SK-N-SH (cell line): ENCODE results near the gene B4GALNT1. TPM values are rescaled to one million over a fixed set of nuclear protein-coding genes. Genes with fewer than 3 reads are reported as not detected.

Experiments used
- CTCF ChIA-PET: fragments of 300-600, 350-600 bp; formaldehyde crosslinking; extraction: SDS; loops from one replicate; lab custom pipeline; 2021; lab: Yijun Ruan, JAX
- POLR2A ChIA-PET: fragments of 350-600 bp; sonication (Branson Sonifier 250); formaldehyde crosslinking; extraction: SDS; loops from one replicate; lab custom pipeline; 2020; ENCODE audit warnings: antibody characterized with exemption, inconsistent platforms; lab: Yijun Ruan, JAX
- DNase-seq: peaks from one replicate; pipeline ENCODE4 v3.0.0; 2012
- H2AFZ ChIP-seq: fragments of 200-600 bp; sonication (generic); 2 replicates; pipeline ENCODE4 v1.8.1; 2016; ENCODE audit warnings: antibody characterized with exemption, mild to moderate bottlenecking, low read depth
- H3F3A ChIP-seq: fragments of 200-600 bp; sonication (generic); replicated peaks from 2 replicates; pipeline ENCODE3; 2016; ENCODE audit warnings: antibody characterized with exemption, mild to moderate bottlenecking; ENCODE audit not compliant: insufficient read depth
- H3K27ac ChIP-seq, 2 experiments: fragments of 200-500 bp in 1 of 2; fragments of 200-600 bp in 1 of 2; sonication (Bioruptor generic) in 1 of 2; sonication (generic), shearing (Covaris generic) in 1 of 2; 2 replicates each; pipeline versions ENCODE4 v1.5.1 to v1.6.1; 2014 to 2016; ENCODE audit warnings: low read depth in 2 of 2, inconsistent platforms in 1 of 2, low read length in 1 of 2, mild to moderate bottlenecking in 1 of 2, mixed read lengths in 1 of 2
- H3K27me3 ChIP-seq: fragments of 200-600 bp; sonication (generic), shearing (Covaris generic); 2 replicates; pipeline ENCODE4 v1.6.1; 2016; ENCODE audit warnings: mixed run types; ENCODE audit not compliant: insufficient read depth
- H3K36me3 ChIP-seq, 2 experiments: fragments of 200-500 bp in 1 of 2; fragments of 200-600 bp in 1 of 2; sonication (Bioruptor generic) in 1 of 2; sonication (generic) in 1 of 2; replicated peaks in 1 of 2; 2 replicates each; pipeline versions ENCODE3 to v1.5.1; 2014 to 2016; ENCODE audit warnings: low read length in 1 of 2, mild to moderate bottlenecking in 1 of 2; ENCODE audit not compliant: insufficient read depth in 2 of 2, control insufficient read depth in 1 of 2
- H3K4me1 ChIP-seq, 2 experiments: fragments of 200-500 bp in 1 of 2; fragments of 200-600 bp in 1 of 2; sonication (Bioruptor generic) in 1 of 2; sonication (generic), shearing (Covaris generic) in 1 of 2; 2 replicates each; pipeline versions ENCODE4 v1.5.1 to v1.6.1; 2014 to 2016; ENCODE audit warnings: low read depth in 1 of 2, low read length in 1 of 2, mixed run types in 1 of 2; ENCODE audit not compliant: insufficient read depth in 2 of 2, control insufficient read depth in 1 of 2
- H3K4me2 ChIP-seq: fragments of 200-600 bp; sonication (generic), shearing (Covaris generic); 2 replicates; pipeline ENCODE4 v1.6.1; 2017; ENCODE audit warnings: mixed run types
- H3K4me3 ChIP-seq, 2 experiments: fragments of 200-500 bp in 1 of 2; fragments of 200-600 bp in 1 of 2; sonication (Bioruptor generic) in 1 of 2; sonication (generic), shearing (Covaris generic) in 1 of 2; 2 replicates each; pipeline versions ENCODE4 v1.5.1 to v1.8.1; 2014 to 2016; ENCODE audit warnings: low read depth in 2 of 2, inconsistent platforms in 1 of 2, low read length in 1 of 2, mild to moderate bottlenecking in 1 of 2, mixed read lengths in 1 of 2, moderate library complexity in 1 of 2
- H3K79me2 ChIP-seq: fragments of 200-600 bp; sonication (generic); 2 replicates; pipeline ENCODE4 v1.8.1; 2017; ENCODE audit warnings: mild to moderate bottlenecking; ENCODE audit not compliant: insufficient read depth
- H3K9ac ChIP-seq: fragments of 200-600 bp; sonication (generic); 2 replicates; pipeline ENCODE4 v1.6.1; 2017; ENCODE audit warnings: mixed run types
- H3K9me2 ChIP-seq: fragments of 200-600 bp; sonication (generic); 2 replicates; pipeline ENCODE4 v1.6.1; 2017; ENCODE audit warnings: mixed run types
- H3K9me3 ChIP-seq: fragments of 200-600 bp; sonication (generic); 2 replicates; pipeline ENCODE4 v1.6.1; 2017; ENCODE audit warnings: mixed run types, mild to moderate bottlenecking, moderate library complexity
- H4K20me1 ChIP-seq: fragments of 200-600 bp; sonication (generic); 2 replicates; pipeline ENCODE4 v1.6.1; 2017; ENCODE audit warnings: mild to moderate bottlenecking, mixed run types; ENCODE audit not compliant: insufficient read depth
- EP300 ChIP-seq, 2 experiments: IDR thresholded peaks; 2 replicates each; pipeline versions ENCODE4 v1.4.0 to v1.6.1; 2012; ENCODE audit warnings: borderline replicate concordance in 1 of 2, low read depth in 1 of 2, low read length in 1 of 2
- NFIC ChIP-seq: IDR thresholded peaks from 2 replicates; pipeline ENCODE4 v1.4.0; 2012; ENCODE audit warnings: borderline replicate concordance
- NRF1 ChIP-seq: IDR thresholded peaks from 2 replicates; pipeline ENCODE4 v1.6.1; 2012; ENCODE audit warnings: low read depth, mild to moderate bottlenecking, low read length
- RAD21 ChIP-seq: IDR thresholded peaks from 2 replicates; pipeline ENCODE4 v1.6.1; 2012; ENCODE audit warnings: mild to moderate bottlenecking, low read length
- SIN3A ChIP-seq: IDR thresholded peaks from 2 replicates; pipeline ENCODE4 v1.6.1; 2012; ENCODE audit warnings: low read depth, mild to moderate bottlenecking, low read length, moderate library complexity, borderline replicate concordance
- SMC3 ChIP-seq: IDR thresholded peaks from 2 replicates; pipeline ENCODE4 v1.6.1; 2012; ENCODE audit warnings: low read depth, low read length, improper control_type of control experiment
- WGBS: methylation state at CpG from one replicate; pipeline ENCODE4 v1.1.6; 2017; ENCODE audit warnings: low lambda C conversion rate; 5-methylcytosine and 5-hydroxymethylcytosine counted together
- polyA plus RNA-seq, 3 experiments: library from polyadenylated mRNA; depleted of rRNA; stranded (reverse); fragments of >200 nt; gene quantifications; 2 replicates each; pipeline ENCODE4 v1.2.3, GENCODE V29; 2012
- TF ChIP-seq, protein P1 (sequence below): fragments of 150-350 bp; IDR thresholded peaks from 2 replicates; pipeline ENCODE4 v1.6.1; 2017; ENCODE audit warnings: antibody characterized with exemption, low read length, low read depth, borderline replicate concordance
- TF ChIP-seq, protein P2 (sequence below): IDR thresholded peaks from 2 replicates; pipeline ENCODE4; 2012
- TF ChIP-seq, protein P3 (sequence below): IDR thresholded peaks from 2 replicates; pipeline ENCODE4 v1.4.0; 2012; ENCODE audit warnings: low read depth, borderline replicate concordance
- TF ChIP-seq, protein P4 (sequence below): fragments of 200-600 bp; sonication (generic); IDR thresholded peaks from 2 replicates; pipeline ENCODE4 v1.6.1; 2017; ENCODE audit warnings: antibody characterized with exemption, mild to moderate bottlenecking, moderate library complexity

The B4GALNT1 gene
- polyA plus RNA-seq, 1 of the 3 experiments (the other 2 are of a cell fraction) = 5.3 TPM

DNA sequence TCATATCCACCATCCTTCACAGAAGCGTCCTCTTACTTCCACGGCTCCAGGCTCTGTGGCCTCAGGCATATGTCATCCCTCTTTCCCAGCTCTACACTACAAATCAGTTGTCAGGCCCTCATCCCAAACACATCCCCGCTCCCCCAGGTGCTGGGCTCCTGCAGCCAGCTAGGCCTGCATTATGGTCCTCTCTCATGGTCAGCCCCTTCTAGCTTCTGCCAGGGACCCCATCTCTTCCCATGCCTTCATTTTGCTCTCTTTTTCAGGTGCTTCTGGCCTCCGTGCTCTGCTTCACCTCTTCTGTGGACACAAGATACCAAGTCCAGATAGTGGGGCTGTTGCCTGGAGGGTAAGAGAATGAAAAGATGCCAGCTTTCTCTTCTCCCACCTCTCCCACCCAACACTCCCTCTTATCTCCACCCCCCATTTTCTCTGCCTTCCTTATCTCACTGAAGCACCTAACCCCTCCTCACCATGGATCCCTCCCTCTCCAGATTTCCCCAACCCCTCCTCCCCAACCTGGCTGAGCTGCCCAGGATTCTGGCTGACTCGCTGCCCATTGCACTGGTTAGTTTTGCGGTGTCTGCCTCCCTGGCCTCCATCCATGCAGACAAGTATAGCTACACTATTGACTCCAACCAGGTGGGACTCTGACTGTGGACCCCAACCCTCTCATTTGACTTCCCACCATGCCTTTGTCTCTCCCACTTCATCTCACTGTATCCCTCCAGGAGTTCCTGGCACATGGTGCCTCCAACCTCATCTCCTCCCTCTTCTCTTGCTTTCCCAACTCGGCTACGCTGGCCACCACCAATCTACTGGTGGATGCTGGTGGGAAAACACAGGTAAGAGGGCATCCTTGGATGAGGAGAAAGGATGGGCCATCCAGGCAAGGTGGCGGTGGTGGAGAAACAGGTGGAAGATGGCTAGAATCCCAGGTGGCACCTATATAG lies 10.4 kb downstream of the B4GALNT1 start:
- Histone ChIP-seq H3K79me2 (no peaks in the 10 kb centered on the region), H3K4me1 (peaks cover 0 to 7% of the 10 kb centered on the region in 2 experiments; a peak in 1 of 4 replicates), H3K9me2 (no peaks in the 10 kb centered on the region), H2AFZ (no peak overlapping the region), H3K27me3 (no peaks in the 10 kb centered on the region), H3K27ac (no peak overlapping the region), H3K9ac (no peak overlapping the region), H3K4me2 (no peak overlapping the region), H3F3A (peaks cover 4% of the 10 kb centered on the region), H3K4me3 (no peak overlapping the region), H3K9me3 (no peaks in the 10 kb centered on the region), H3K36me3 (peaks cover 0 to 2% of the 10 kb centered on the region in 2 experiments), H4K20me1 (no peaks in the 10 kb centered on the region)
- 82% methylated on average over 9 of the region's 9 CpGs for WGBS
- POLR2A ChIA-PET = interaction anchor here (0.6 kb wide), 1 partner anchor 99 kb away, joined by 3 read pairs; no protein-coding TSS in a partner anchor
- no peak for TF ChIP-seq SIN3A
- TF ChIP-seq, protein P1, sequence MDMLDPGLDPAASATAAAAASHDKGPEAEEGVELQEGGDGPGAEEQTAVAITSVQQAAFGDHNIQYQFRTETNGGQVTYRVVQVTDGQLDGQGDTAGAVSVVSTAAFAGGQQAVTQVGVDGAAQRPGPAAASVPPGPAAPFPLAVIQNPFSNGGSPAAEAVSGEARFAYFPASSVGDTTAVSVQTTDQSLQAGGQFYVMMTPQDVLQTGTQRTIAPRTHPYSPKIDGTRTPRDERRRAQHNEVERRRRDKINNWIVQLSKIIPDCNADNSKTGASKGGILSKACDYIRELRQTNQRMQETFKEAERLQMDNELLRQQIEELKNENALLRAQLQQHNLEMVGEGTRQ = no peak
- TF ChIP-seq, protein P2, sequence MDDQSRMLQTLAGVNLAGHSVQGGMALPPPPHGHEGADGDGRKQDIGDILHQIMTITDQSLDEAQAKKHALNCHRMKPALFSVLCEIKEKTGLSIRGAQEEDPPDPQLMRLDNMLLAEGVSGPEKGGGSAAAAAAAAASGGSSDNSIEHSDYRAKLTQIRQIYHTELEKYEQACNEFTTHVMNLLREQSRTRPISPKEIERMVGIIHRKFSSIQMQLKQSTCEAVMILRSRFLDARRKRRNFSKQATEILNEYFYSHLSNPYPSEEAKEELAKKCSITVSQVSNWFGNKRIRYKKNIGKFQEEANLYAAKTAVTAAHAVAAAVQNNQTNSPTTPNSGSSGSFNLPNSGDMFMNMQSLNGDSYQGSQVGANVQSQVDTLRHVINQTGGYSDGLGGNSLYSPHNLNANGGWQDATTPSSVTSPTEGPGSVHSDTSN = no peak
- TF ChIP-seq, protein P3, sequence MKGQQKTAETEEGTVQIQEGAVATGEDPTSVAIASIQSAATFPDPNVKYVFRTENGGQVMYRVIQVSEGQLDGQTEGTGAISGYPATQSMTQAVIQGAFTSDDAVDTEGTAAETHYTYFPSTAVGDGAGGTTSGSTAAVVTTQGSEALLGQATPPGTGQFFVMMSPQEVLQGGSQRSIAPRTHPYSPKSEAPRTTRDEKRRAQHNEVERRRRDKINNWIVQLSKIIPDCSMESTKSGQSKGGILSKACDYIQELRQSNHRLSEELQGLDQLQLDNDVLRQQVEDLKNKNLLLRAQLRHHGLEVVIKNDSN = no peak
- no peak for DNase-seq
- CTCF ChIA-PET = interaction anchor here (0.5 to 11.0 kb wide), 24 partner anchors 9 to 315 kb away, joined by 3 to 298 read pairs (median 4); partner anchors contain the start of genes ARHGEF25, B4GALNT1, DTX3 and GLI1

DNA sequence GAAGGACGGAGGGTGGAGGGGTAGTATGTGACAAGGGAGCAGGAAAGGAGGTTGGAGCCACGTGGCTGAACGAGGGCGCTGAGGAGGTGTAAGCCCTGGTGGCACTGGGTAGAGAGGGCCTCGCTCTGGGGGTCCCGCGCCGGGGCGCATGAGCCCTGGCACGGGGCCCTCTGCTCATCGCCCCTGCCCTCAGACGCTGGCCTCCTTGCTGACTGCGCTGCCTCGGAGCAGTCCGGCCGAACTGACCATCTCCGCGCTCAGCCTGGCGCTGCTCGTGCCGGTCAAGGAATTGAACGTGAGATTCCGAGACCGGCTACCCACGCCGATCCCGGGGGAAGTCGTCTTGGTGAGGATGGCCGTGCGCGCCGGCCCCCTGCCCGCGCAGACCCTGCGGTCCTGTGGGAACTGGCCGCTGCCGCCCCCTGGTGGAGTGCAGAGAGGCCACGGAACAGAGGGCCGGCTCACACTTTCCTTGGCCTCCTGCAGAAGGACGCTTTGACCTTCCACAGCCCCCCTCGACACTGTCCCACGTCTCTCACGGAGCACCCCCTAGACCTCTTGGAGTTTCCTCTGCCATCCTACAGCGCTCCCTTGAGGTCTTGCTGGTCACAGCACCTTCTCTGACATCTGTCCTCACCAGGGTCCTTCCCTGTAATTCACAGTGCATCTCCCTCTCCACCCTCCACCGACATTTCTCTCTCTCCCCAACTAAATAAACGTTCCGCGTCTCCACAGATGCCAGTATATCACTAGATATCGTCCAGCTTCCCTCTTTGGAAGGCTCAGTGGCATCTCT lies 11.3 kb downstream of the B4GALNT1 start:
- CTCF ChIA-PET = interaction anchor here (0.5 to 11.0 kb wide), 28 partner anchors 10 to 314 kb away, joined by 3 to 298 read pairs (median 4); partner anchors contain the start of genes ARHGEF25, B4GALNT1, DTX3 and PIP4K2C
- Histone ChIP-seq H3K27me3 (no peaks in the 10 kb centered on the region), H3K4me3 (peak overlapping the region in 1 of 2 experiments; percentile 41; a peak in 1 of 4 replicates)

More for the DNA sequence above, 11.3 kb downstream of the B4GALNT1 start:
- Histone ChIP-seq H3K4me1 (peaks cover 0 to 7% of the 10 kb centered on the region in 2 experiments; a peak in 1 of 4 replicates), H3K79me2 (no peaks in the 10 kb centered on the region), H3K27ac (no peak overlapping the region), H3K9me3 (no peaks in the 10 kb centered on the region), H4K20me1 (no peaks in the 10 kb centered on the region), H3K9ac (no peak overlapping the region), H3K36me3 (peaks cover 0 to 3% of the 10 kb centered on the region in 2 experiments), H2AFZ (no peak overlapping the region), H3F3A (peaks cover 4% of the 10 kb centered on the region), H3K9me2 (no peaks in the 10 kb centered on the region), H3K4me2 (0 out of 2 replicates have a peak overlapping the region, but pooled peaks have one; percentile 58)
- 29% methylated on average over 27 of the region's 49 CpGs for WGBS
- DNase-seq = peak; percentile 96
- TF ChIP-seq, protein P4, sequence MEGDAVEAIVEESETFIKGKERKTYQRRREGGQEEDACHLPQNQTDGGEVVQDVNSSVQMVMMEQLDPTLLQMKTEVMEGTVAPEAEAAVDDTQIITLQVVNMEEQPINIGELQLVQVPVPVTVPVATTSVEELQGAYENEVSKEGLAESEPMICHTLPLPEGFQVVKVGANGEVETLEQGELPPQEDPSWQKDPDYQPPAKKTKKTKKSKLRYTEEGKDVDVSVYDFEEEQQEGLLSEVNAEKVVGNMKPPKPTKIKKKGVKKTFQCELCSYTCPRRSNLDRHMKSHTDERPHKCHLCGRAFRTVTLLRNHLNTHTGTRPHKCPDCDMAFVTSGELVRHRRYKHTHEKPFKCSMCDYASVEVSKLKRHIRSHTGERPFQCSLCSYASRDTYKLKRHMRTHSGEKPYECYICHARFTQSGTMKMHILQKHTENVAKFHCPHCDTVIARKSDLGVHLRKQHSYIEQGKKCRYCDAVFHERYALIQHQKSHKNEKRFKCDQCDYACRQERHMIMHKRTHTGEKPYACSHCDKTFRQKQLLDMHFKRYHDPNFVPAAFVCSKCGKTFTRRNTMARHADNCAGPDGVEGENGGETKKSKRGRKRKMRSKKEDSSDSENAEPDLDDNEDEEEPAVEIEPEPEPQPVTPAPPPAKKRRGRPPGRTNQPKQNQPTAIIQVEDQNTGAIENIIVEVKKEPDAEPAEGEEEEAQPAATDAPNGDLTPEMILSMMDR = peak; percentile 88
- TF ChIP-seq NFIC (no peak), SMC3 (peak; percentile 89), RAD21 (peak; percentile 76), EP300 (IDR thresholded peaks at IDR 0.05; ENCODE audit: borderline replicate concordance in 1 of 2, low read depth in 1 of 2, low read length in 1 of 2) (no peak), NRF1 (peak; percentile 33)
- POLR2A ChIA-PET = interaction anchor here (0.6 to 1.9 kb wide), 3 partner anchors 30 to 98 kb away, joined by 3 to 6 read pairs (median 3); partner anchors contain the start of gene PIP4K2C
